ENCODE measurements around the gene KIF26A. TPM values are rescaled to one million over a fixed set of nuclear protein-coding genes. Genes with fewer than 3 reads are reported as not detected.

The KIF26A gene
- total and polyA plus RNA-seq, 2 experiments from 2014 or later, result 5.6 to 103 TPM

DNA sequence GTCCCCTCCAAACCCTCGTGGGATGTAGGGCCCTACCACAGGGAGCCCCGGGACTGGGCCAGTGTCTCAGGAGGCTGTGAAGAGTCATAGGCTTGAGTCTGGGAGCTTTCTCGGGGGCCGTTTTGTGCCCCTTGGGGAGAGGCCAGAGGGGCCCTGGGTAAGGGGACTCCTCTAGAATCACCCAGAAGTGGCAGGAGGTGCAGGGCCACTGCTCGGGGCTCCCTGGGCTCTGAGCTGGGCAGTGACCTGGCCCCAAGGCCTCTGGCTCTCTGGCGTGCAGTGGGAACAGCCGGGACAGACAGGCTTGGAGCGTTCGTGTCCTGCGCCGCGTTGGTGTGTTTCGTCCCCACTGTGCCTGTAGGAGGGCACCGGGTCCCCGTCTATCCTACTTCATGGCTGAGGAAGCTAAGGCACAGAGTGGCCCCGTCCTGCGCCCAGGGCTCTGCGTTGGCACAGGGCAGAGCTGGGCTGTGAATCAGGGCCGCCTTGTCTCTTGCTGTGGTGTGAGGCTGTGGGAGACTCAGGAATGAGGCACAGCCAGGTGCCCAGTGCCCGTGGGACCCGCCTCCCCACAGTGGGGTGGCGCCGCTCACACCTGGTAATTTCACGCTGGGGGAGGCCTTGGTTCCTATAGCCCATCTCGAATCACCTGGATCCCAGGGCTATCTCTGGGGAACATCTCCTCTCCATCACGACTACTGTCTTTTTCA is 23.8 kb upstream of the KIF26A start:
- no peak for TF ChIP-seq POLR2AphosphoS5 (IDR thresholded peaks at IDR 0.05; ENCODE audit: low read depth)
- TF ChIP-seq JUNB (IDR thresholded peaks at IDR 0.05; ENCODE audit: unreplicated experiment), result no peak
- TF ChIP-seq STAT1 (IDR thresholded peaks at IDR 0.05; ENCODE audit: unreplicated experiment), result no peak
- no peak for TF ChIP-seq ZNF331 (CRISPR knock-in tag; IDR thresholded peaks at IDR 0.05; ENCODE audit: low read depth)
- TF ChIP-seq, protein P1, sequence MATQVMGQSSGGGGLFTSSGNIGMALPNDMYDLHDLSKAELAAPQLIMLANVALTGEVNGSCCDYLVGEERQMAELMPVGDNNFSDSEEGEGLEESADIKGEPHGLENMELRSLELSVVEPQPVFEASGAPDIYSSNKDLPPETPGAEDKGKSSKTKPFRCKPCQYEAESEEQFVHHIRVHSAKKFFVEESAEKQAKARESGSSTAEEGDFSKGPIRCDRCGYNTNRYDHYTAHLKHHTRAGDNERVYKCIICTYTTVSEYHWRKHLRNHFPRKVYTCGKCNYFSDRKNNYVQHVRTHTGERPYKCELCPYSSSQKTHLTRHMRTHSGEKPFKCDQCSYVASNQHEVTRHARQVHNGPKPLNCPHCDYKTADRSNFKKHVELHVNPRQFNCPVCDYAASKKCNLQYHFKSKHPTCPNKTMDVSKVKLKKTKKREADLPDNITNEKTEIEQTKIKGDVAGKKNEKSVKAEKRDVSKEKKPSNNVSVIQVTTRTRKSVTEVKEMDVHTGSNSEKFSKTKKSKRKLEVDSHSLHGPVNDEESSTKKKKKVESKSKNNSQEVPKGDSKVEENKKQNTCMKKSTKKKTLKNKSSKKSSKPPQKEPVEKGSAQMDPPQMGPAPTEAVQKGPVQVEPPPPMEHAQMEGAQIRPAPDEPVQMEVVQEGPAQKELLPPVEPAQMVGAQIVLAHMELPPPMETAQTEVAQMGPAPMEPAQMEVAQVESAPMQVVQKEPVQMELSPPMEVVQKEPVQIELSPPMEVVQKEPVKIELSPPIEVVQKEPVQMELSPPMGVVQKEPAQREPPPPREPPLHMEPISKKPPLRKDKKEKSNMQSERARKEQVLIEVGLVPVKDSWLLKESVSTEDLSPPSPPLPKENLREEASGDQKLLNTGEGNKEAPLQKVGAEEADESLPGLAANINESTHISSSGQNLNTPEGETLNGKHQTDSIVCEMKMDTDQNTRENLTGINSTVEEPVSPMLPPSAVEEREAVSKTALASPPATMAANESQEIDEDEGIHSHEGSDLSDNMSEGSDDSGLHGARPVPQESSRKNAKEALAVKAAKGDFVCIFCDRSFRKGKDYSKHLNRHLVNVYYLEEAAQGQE (IDR thresholded peaks at IDR 0.05; ENCODE audit: unreplicated experiment), result no peak
- Mint-ChIP-seq H3K27ac (no peak overlapping the region), H3K4me3 (no peak overlapping the region), H3K9me3 (no peaks in the 10 kb centered on the region), H3K4me1 (no peaks in the 10 kb centered on the region), H3K36me3 (ENCODE audit: low read depth) (no peaks in the 10 kb centered on the region), H3K27me3 (ENCODE audit: insufficient read depth, low read depth, poor library complexity) (peaks cover 31% of the 10 kb centered on the region)
- Histone ChIP-seq H3K4me3 (no peak overlapping the region), H3K79me2 (replicated peaks; ENCODE audit: insufficient read depth) (no peaks in the 10 kb centered on the region), H3K4me2 (no peak overlapping the region), H2AFZ (no peak overlapping the region), H3K27ac (ENCODE audit: low read depth) (no peak overlapping the region), H3K9me2 (ENCODE audit: insufficient read depth) (no peaks in the 10 kb centered on the region), H3K36me3 (ENCODE audit: insufficient read depth) (no peaks in the 10 kb centered on the region), H3K27me3 (ENCODE audit: insufficient read depth) (peaks cover 36% of the 10 kb centered on the region), H3F3A (replicated peaks; ENCODE audit: low read depth) (no peaks in the 10 kb centered on the region), H4K20me1 (replicated peaks; ENCODE audit: insufficient read depth) (no peaks in the 10 kb centered on the region), H3K4me1 (ENCODE audit: insufficient read depth) (no peaks in the 10 kb centered on the region; the same call in 1 of the 2 replicates)
- ATAC-seq (no peak), DNase-seq (ENCODE audit: low spot score) (no peak)

DNA sequence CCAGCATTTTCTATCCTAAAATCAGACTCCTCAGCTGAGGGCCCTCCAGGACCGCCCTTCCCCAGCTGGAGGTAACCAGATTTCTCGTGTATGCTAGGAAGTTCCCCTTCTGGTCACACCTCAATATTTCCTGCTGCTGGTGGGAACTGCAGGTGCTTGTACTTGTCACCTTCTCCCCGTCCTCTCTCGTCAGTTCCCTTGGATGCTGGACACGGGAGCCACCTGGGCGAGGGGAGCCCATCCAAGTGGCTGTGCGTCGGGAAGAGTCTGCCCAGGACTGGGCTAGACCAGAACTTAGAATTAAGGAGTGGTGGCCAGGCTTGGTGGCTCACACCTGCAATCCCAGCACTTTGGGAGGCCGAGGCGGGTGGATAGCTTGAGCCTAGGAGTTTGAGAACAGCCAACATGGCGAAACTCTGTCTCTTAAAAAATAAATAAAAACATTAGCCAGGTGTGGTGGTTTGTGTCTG is 23.2 kb upstream of the KIF26A start:
- no peak overlapping the region for H2AFZ ChIP-seq
- H3K27me3 Mint-ChIP-seq (ENCODE audit: insufficient read depth, low read depth, poor library complexity), result peaks cover 36% of the 10 kb centered on the region
- H3K4me3 ChIP-seq, result no peak overlapping the region
- H3K9me3 Mint-ChIP-seq, result no peaks in the 10 kb centered on the region
- H3F3A ChIP-seq (replicated peaks; ENCODE audit: low read depth), result no peaks in the 10 kb centered on the region
- ATAC-seq (no peak), DNase-seq (ENCODE audit: low spot score) (no peak)
- H3K36me3 Mint-ChIP-seq (ENCODE audit: low read depth), result no peaks in the 10 kb centered on the region
- H3K4me1 Mint-ChIP-seq, result peaks cover 2% of the 10 kb centered on the region; the same call in 1 of the 3 replicates
- no peaks in the 10 kb centered on the region for H4K20me1 ChIP-seq (replicated peaks; ENCODE audit: insufficient read depth)
- H3K27ac Mint-ChIP-seq, result no peak overlapping the region
- H3K36me3 ChIP-seq (ENCODE audit: insufficient read depth), result no peaks in the 10 kb centered on the region
- peaks cover 36% of the 10 kb centered on the region for H3K27me3 ChIP-seq (ENCODE audit: insufficient read depth)
- no peaks in the 10 kb centered on the region; the same call in 1 of the 2 replicates for H3K4me1 ChIP-seq (ENCODE audit: insufficient read depth)
- H3K4me3 Mint-ChIP-seq, result no peak overlapping the region; the same call in 2 of the 3 replicates
- H3K27ac ChIP-seq (ENCODE audit: low read depth), result no peak overlapping the region
- no peak overlapping the region for H3K4me2 ChIP-seq
- no peaks in the 10 kb centered on the region for H3K9me2 ChIP-seq (ENCODE audit: insufficient read depth)
- no peaks in the 10 kb centered on the region for H3K79me2 ChIP-seq (replicated peaks; ENCODE audit: insufficient read depth)
- TF ChIP-seq ZNF114 (CRISPR knock-in tag; IDR thresholded peaks at IDR 0.05) (no peak), CREB1 (CRISPR knock-in tag; IDR thresholded peaks at IDR 0.05; ENCODE audit: low read depth) (no peak), POLR2AphosphoS5 (IDR thresholded peaks at IDR 0.05; ENCODE audit: low read depth) (no peak), ZNF331 (CRISPR knock-in tag; IDR thresholded peaks at IDR 0.05; ENCODE audit: low read depth) (no peak), EZH2 (IDR thresholded peaks at IDR 0.05; ENCODE audit: low read depth, unreplicated experiment) (no peak), STAT1 (IDR thresholded peaks at IDR 0.05; ENCODE audit: unreplicated experiment) (no peak)
- TF ChIP-seq, protein P2, sequence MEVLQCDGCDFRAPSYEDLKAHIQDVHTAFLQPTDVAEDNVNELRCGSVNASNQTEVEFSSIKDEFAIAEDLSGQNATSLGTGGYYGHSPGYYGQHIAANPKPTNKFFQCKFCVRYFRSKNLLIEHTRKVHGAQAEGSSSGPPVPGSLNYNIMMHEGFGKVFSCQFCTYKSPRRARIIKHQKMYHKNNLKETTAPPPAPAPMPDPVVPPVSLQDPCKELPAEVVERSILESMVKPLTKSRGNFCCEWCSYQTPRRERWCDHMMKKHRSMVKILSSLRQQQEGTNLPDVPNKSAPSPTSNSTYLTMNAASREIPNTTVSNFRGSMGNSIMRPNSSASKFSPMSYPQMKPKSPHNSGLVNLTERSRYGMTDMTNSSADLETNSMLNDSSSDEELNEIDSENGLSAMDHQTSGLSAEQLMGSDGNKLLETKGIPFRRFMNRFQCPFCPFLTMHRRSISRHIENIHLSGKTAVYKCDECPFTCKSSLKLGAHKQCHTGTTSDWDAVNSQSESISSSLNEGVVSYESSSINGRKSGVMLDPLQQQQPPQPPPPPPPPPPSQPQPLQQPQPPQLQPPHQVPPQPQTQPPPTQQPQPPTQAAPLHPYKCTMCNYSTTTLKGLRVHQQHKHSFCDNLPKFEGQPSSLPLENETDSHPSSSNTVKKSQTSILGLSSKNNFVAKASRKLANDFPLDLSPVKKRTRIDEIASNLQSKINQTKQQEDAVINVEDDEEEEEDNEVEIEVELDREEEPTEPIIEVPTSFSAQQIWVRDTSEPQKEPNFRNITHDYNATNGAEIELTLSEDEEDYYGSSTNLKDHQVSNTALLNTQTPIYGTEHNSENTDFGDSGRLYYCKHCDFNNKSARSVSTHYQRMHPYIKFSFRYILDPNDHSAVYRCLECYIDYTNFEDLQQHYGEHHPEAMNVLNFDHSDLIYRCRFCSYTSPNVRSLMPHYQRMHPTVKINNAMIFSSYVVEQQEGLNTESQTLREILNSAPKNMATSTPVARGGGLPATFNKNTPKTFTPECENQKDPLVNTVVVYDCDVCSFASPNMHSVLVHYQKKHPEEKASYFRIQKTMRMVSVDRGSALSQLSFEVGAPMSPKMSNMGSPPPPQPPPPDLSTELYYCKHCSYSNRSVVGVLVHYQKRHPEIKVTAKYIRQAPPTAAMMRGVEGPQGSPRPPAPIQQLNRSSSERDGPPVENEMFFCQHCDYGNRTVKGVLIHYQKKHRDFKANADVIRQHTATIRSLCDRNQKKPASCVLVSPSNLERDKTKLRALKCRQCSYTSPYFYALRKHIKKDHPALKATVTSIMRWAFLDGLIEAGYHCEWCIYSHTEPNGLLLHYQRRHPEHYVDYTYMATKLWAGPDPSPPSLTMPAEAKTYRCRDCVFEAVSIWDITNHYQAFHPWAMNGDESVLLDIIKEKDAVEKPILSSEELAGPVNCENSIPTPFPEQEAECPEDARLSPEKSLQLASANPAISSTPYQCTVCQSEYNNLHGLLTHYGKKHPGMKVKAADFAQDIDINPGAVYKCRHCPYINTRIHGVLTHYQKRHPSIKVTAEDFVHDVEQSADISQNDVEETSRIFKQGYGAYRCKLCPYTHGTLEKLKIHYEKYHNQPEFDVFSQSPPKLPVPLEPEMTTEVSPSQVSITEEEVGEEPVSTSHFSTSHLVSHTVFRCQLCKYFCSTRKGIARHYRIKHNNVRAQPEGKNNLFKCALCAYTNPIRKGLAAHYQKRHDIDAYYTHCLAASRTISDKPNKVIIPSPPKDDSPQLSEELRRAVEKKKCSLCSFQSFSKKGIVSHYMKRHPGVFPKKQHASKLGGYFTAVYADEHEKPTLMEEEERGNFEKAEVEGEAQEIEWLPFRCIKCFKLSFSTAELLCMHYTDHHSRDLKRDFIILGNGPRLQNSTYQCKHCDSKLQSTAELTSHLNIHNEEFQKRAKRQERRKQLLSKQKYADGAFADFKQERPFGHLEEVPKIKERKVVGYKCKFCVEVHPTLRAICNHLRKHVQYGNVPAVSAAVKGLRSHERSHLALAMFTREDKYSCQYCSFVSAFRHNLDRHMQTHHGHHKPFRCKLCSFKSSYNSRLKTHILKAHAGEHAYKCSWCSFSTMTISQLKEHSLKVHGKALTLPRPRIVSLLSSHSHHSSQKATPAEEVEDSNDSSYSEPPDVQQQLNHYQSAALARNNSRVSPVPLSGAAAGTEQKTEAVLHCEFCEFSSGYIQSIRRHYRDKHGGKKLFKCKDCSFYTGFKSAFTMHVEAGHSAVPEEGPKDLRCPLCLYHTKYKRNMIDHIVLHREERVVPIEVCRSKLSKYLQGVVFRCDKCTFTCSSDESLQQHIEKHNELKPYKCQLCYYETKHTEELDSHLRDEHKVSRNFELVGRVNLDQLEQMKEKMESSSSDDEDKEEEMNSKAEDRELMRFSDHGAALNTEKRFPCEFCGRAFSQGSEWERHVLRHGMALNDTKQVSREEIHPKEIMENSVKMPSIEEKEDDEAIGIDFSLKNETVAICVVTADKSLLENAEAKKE (CRISPR knock-in tag; IDR thresholded peaks at IDR 0.05), result no peak
- TF ChIP-seq, protein P3, sequence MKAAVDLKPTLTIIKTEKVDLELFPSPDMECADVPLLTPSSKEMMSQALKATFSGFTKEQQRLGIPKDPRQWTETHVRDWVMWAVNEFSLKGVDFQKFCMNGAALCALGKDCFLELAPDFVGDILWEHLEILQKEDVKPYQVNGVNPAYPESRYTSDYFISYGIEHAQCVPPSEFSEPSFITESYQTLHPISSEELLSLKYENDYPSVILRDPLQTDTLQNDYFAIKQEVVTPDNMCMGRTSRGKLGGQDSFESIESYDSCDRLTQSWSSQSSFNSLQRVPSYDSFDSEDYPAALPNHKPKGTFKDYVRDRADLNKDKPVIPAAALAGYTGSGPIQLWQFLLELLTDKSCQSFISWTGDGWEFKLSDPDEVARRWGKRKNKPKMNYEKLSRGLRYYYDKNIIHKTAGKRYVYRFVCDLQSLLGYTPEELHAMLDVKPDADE (IDR thresholded peaks at IDR 0.05), result no peak
